Mesendoderm (in vitro differentiated cells): ENCODE results near the gene ARMC9.
"Not testable (repeated sequence)": the region's sequence is repeated elsewhere in the genome, so short reads cannot be mapped to it uniquely, and the experiment has no call there.

Experiments
- DNase-seq: peaks from one replicate; pipeline ENCODE4 v3.0.0; 2013
- H2AK5ac ChIP-seq: 2 replicates; pipeline ENCODE4 v1.6.1; 2013; ENCODE audit warnings: low read length, inconsistent platforms
- H2BK120ac ChIP-seq: 2 replicates; pipeline ENCODE4 v1.6.1; 2013; ENCODE audit warnings: low read depth, mild to moderate bottlenecking, low read length, moderate library complexity, mixed read lengths
- H2BK15ac ChIP-seq: replicated peaks from 2 replicates; pipeline ENCODE4 v1.6.1; 2013; ENCODE audit warnings: low read depth, mild to moderate bottlenecking, moderate library complexity
- H2BK5ac ChIP-seq: 2 replicates; pipeline ENCODE4 v1.6.1; 2013; ENCODE audit warnings: low read length, inconsistent platforms
- H3K18ac ChIP-seq: 2 replicates; pipeline ENCODE4 v1.6.1; 2013; ENCODE audit warnings: mild to moderate bottlenecking, low read length, mixed read lengths
- H3K23ac ChIP-seq: one replicate; pipeline ENCODE4 v1.6.1; 2013; ENCODE audit warnings: low read length
- H3K27ac ChIP-seq: 2 replicates; pipeline ENCODE4 v1.5.1; 2013; ENCODE audit warnings: low read depth, mild to moderate bottlenecking, inconsistent platforms, low read length, moderate library complexity
- H3K27me3 ChIP-seq: 2 replicates; pipeline ENCODE4 v1.6.1; 2013; ENCODE audit warnings: low read length, control low read depth, mild to moderate bottlenecking, inconsistent platforms; ENCODE audit not compliant: insufficient read depth, poor library complexity
- H3K36me3 ChIP-seq: 2 replicates; pipeline ENCODE4 v1.6.1; 2013; ENCODE audit warnings: low read length, inconsistent platforms; ENCODE audit not compliant: control insufficient read depth, insufficient read depth
- H3K4ac ChIP-seq: one replicate; pipeline ENCODE4 v1.6.1; 2013; ENCODE audit warnings: low read depth, mild to moderate bottlenecking, low read length, moderate library complexity
- H3K4me1 ChIP-seq: 2 replicates; pipeline ENCODE4 v1.6.1; 2013; ENCODE audit warnings: low read depth, low read length, inconsistent platforms; ENCODE audit not compliant: control insufficient read depth
- H3K4me2 ChIP-seq: 2 replicates; pipeline ENCODE4 v1.6.1; 2013; ENCODE audit warnings: low read length
- H3K4me3 ChIP-seq: 2 replicates; pipeline ENCODE4 v1.5.1; 2013; ENCODE audit warnings: mild to moderate bottlenecking, low read length
- H3K56ac ChIP-seq: one replicate; pipeline ENCODE4 v1.6.1; 2013; ENCODE audit warnings: low read length
- H3K79me1 ChIP-seq: 2 replicates; pipeline ENCODE4 v1.6.1; 2013; ENCODE audit warnings: low read length, inconsistent platforms
- H3K79me2 ChIP-seq: 2 replicates; pipeline ENCODE4 v1.6.1; 2013; ENCODE audit warnings: mild to moderate bottlenecking, low read length; ENCODE audit not compliant: control insufficient read depth, insufficient read depth
- H3K9ac ChIP-seq: 2 replicates; pipeline ENCODE4 v1.6.1; 2013; ENCODE audit warnings: low read length, inconsistent platforms
- H4K5ac ChIP-seq: one replicate; pipeline ENCODE4 v1.6.1; 2013; ENCODE audit warnings: low read length
- H4K8ac ChIP-seq: one replicate; pipeline ENCODE4 v1.6.1; 2013; ENCODE audit warnings: low read depth, mild to moderate bottlenecking, control low read depth, low read length, moderate library complexity
- WGBS: extraction: QIAGEN DNeasy Blood & Tissue Kit; methylation state at CpG from one replicate; pipeline ENCODE4 v1.1.7; 2013; ENCODE audit warnings: low lambda C conversion rate, missing lambda C conversion rate; ENCODE audit not compliant: insufficient coverage; ENCODE audit errors: extremely low coverage; 5-methylcytosine and 5-hydroxymethylcytosine counted together

ARMC9 gene

GRCh38 chr2:231372326-231372725, 173.9 kb downstream of the ARMC9 start:
- H3K4me2 ChIP-seq, result no peak overlapping the region
- no peak overlapping the region for H3K27ac ChIP-seq
- no peaks in the 10 kb centered on the region for H3K79me1 ChIP-seq
- no peak overlapping the region for H3K56ac ChIP-seq
- H3K27me3 ChIP-seq, result no peaks in the 10 kb centered on the region
- DNase-seq, result no peak
- no peaks in the 10 kb centered on the region for H3K79me2 ChIP-seq
- H2BK15ac ChIP-seq, result no peak overlapping the region
- no peak overlapping the region for H4K5ac ChIP-seq
- no peak overlapping the region for H3K9ac ChIP-seq
- no peak overlapping the region for H4K8ac ChIP-seq
- WGBS, result no CpG with 5 or more reads among the region's 7 CpGs
- H2AK5ac ChIP-seq, result peak overlapping the region; percentile 40
- no peak overlapping the region for H3K4ac ChIP-seq
- no peak overlapping the region for H3K4me3 ChIP-seq
- no peak overlapping the region for H2BK120ac ChIP-seq
- H3K36me3 ChIP-seq, result no peaks in the 10 kb centered on the region
- no peak overlapping the region for H3K18ac ChIP-seq
- H3K4me1 ChIP-seq, result peaks cover 17% of the 10 kb centered on the region
- no peak overlapping the region for H3K23ac ChIP-seq
- H2BK5ac ChIP-seq, result no peak overlapping the region

DNA sequence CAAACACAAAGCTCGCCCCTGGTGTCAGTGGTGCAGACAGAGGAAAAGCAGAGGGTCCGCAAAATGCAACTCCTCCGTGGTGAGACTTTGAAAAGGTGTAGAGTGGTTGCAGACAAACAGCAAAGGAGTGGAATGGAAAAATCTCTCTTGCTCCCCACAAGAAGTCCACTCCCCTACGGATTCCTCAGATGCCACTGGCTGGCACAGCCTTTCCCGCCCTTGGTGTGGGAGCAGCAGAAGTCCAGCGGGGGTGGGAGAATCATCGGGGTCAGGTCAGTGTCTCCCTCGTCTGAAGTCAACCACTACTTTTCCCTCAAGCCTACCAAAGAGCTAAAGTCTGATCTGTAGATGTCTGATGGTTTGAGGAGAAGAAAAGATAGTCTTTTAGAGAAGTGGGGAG, 174.8 kb downstream of the ARMC9 start:
- no peak overlapping the region for H3K4ac ChIP-seq
- H3K56ac ChIP-seq, result peak overlapping the region; percentile 44
- no peak overlapping the region for H3K4me3 ChIP-seq
- no peak overlapping the region for H2AK5ac ChIP-seq
- no peak overlapping the region for H3K9ac ChIP-seq
- H2BK15ac ChIP-seq, result no peak overlapping the region
- no peak overlapping the region for H4K5ac ChIP-seq
- H3K79me2 ChIP-seq, result no peaks in the 10 kb centered on the region
- no peak overlapping the region for H3K4me2 ChIP-seq
- no peak overlapping the region for H3K23ac ChIP-seq
- no peak overlapping the region for H2BK120ac ChIP-seq
- H3K27me3 ChIP-seq, result no peaks in the 10 kb centered on the region
- H2BK5ac ChIP-seq, result peak overlapping the region; percentile 41
- no peaks in the 10 kb centered on the region for H3K36me3 ChIP-seq
- H3K18ac ChIP-seq, result peak overlapping the region; percentile 28
- H3K27ac ChIP-seq, result no peak overlapping the region
- H3K79me1 ChIP-seq, result no peaks in the 10 kb centered on the region
- WGBS, result no CpG with 5 or more reads among the region's 8 CpGs
- H4K8ac ChIP-seq, result no peak overlapping the region
- H3K4me1 ChIP-seq, result peaks cover 17% of the 10 kb centered on the region
- no peak for DNase-seq

GRCh38 chr2:231373786-231374349, 175.4 kb downstream of the ARMC9 start:
- Histone ChIP-seq H3K4me3 (no peak overlapping the region), H3K36me3 (no peaks in the 10 kb centered on the region), H3K27me3 (no peaks in the 10 kb centered on the region), H3K4me2 (no peak overlapping the region), H3K4me1 (peaks cover 19% of the 10 kb centered on the region), H3K56ac (no peak overlapping the region), H4K5ac (no peak overlapping the region), H3K79me2 (no peaks in the 10 kb centered on the region), H3K4ac (no peak overlapping the region), H4K8ac (no peak overlapping the region), H3K27ac (no peak overlapping the region), H2BK120ac (no peak overlapping the region), H2BK5ac (peak overlapping the region; percentile 46), H3K18ac (no peak overlapping the region), H3K79me1 (no peaks in the 10 kb centered on the region), H3K9ac (no peak overlapping the region), H2BK15ac (no peak overlapping the region), H3K23ac (no peak overlapping the region), H2AK5ac (peak overlapping the region; percentile 64)
- no CpG with 5 or more reads among the region's 9 CpGs for WGBS
- DNase-seq, result no peak

DNA sequence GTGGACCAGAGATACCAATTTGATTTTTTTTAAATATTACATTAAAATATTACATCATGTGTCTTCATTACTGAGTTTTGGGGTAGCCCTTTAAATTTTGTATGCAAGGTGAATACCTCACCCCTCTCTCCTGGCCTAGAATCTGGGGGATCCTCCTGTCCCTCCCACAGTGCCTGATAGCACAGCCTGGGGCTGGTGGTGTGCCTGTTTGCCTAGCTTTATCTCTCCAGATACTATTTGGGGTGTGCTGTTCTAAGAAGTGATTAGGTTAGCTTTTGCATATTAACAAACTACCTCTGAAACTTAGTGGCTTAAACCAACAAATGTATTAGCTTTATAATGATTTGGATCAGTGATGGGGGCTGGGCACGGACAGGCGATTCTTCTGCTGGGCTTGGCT, 176.3 kb downstream of the ARMC9 start:
- Histone ChIP-seq H3K79me2 (no peaks in the 10 kb centered on the region), H3K56ac (peak overlapping the region; percentile 39), H3K4me3 (no peak overlapping the region), H4K5ac (peak overlapping the region; percentile 66), H3K23ac (no peak overlapping the region), H3K9ac (no peak overlapping the region), H3K4ac (peak overlapping the region; percentile 76), H2AK5ac (peak overlapping the region; percentile 1), H2BK120ac (no peak overlapping the region), H3K4me1 (peaks cover 19% of the 10 kb centered on the region), H4K8ac (no peak overlapping the region), H2BK15ac (no peak overlapping the region), H3K27ac (peak overlapping the region; percentile 25), H3K36me3 (no peaks in the 10 kb centered on the region), H3K18ac (peak overlapping the region; percentile 32), H3K27me3 (no peaks in the 10 kb centered on the region), H2BK5ac (peak overlapping the region; percentile 84), H3K79me1 (no peaks in the 10 kb centered on the region), H3K4me2 (no peak overlapping the region)
- WGBS, result no CpG with 5 or more reads among the region's 2 CpGs
- DNase-seq, result no peak

- not testable (repeated sequence) for H3K79me1 ChIP-seq, DNase-seq, H3K79me2 ChIP-seq, H3K9ac ChIP-seq, H3K18ac ChIP-seq, H2BK15ac ChIP-seq, H2BK5ac ChIP-seq, H3K4me2 ChIP-seq, H3K4me3 ChIP-seq, H3K23ac ChIP-seq, H4K5ac ChIP-seq, H2AK5ac ChIP-seq, H3K36me3 ChIP-seq, H3K56ac ChIP-seq, H2BK120ac ChIP-seq, H3K27ac ChIP-seq, H3K4ac ChIP-seq, H3K27me3 ChIP-seq, H4K8ac ChIP-seq
- H3K4me1 ChIP-seq, result peaks cover 14% of the 10 kb centered on the region
- no CpG with 5 or more reads among the region's 11 CpGs for WGBS
Observed at GRCh38 chr2:231375994-231376615, 177.7 kb downstream of the ARMC9 start.

DNA sequence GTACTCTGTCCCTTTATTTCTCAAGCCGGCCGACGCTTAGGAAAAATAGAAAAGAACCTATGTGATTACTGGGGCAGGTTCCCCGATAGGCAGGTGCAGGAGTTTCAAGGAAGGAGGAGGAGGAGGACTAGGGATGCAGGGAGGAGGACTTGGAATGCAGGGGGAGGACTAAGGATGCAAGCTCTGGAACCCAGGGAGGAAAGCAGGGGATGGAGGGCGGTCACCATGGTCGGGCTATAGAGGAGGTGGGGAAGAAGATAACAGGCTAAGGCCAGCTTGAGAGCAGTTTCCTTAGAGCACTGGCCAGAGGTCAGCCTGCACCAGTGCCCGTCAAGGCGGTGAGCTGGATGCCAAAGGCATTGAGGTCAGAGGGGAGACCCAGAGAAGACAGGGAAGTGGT, 178.4 kb downstream of the ARMC9 start:
- no peak overlapping the region for H3K4me2 ChIP-seq
- H4K5ac ChIP-seq, result peak overlapping the region; percentile 79

More for the DNA sequence above, 178.4 kb downstream of the ARMC9 start:
- Histone ChIP-seq H2BK15ac (no peak overlapping the region), H3K27ac (peak overlapping the region; percentile 47), H3K79me2 (no peaks in the 10 kb centered on the region), H2AK5ac (peak overlapping the region; percentile 98), H2BK5ac (peak overlapping the region; percentile 99), H3K27me3 (no peaks in the 10 kb centered on the region), H3K4ac (peak overlapping the region; percentile 5), H3K36me3 (no peaks in the 10 kb centered on the region), H3K56ac (peak overlapping the region; percentile 93), H3K4me3 (no peak overlapping the region), H3K4me1 (peaks cover 13% of the 10 kb centered on the region), H3K18ac (peak overlapping the region; percentile 41), H3K23ac (peak overlapping the region; percentile 96), H3K9ac (peak overlapping the region; percentile 65), H3K79me1 (no peaks in the 10 kb centered on the region), H4K8ac (no peak overlapping the region), H2BK120ac (peak overlapping the region; percentile 84)
- peak; percentile 54 for DNase-seq
- WGBS, result no CpG with 5 or more reads among the region's 8 CpGs
